ENCODE measurements around the gene HSCB. TPM values are rescaled to one million over a fixed set of nuclear protein-coding genes. Genes with fewer than 3 reads are reported as not detected.

HSCB gene
- total and polyA plus RNA-seq, 4 donors = 12.2 to 22.1 (median 15.1) TPM

DNA sequence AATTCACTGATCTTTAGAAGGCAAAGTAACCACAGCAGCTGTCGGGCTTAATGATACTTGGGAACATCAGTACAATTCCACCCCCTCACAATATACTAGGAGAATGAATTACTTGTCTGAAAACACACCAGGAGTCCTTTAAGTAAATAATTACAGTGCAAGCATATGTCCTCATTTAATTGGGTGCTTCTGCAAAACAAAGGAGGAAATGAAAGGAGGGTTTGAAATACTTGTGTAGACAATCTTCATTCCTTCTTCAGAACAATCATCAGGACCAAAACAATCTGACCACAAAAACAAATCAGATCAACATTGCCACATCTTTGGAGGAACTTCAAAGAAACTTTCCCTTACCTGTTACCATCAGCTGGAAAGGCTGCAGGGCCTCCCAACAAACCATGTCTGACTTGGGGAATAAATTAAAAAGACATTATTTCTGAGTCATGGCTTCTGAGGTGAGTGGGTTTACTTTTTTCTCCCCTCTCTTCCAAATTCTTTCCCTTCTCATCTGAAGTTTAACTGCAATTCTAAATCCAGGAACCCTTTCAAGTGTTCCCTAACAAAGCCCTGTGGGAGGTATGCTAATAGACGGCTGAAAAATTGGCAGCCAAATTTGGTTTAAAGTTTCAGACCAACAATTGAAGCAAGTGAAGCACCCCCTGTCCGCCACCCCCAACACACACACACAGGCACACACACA lies 18.2 kb downstream of the HSCB start:
- no peak for TF ChIP-seq ZBTB33 (IDR thresholded peaks at IDR 0.05)
- TF ChIP-seq, protein P1, sequence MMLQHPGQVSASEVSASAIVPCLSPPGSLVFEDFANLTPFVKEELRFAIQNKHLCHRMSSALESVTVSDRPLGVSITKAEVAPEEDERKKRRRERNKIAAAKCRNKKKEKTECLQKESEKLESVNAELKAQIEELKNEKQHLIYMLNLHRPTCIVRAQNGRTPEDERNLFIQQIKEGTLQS (IDR thresholded peaks at IDR 0.05) = no peak
- TF ChIP-seq NR2F2 (IDR thresholded peaks at IDR 0.05) = no peak
- TF ChIP-seq HNF4A (conservative IDR thresholded peaks at IDR 0.05) = no peak
- no peak for TF ChIP-seq GABPA (IDR thresholded peaks at IDR 0.05 in 1 of 2, conservative IDR thresholded peaks at IDR 0.05 in 1 of 2)
- no peak for TF ChIP-seq FOXA1 (IDR thresholded peaks at IDR 0.05)
- no peak for TF ChIP-seq MAX (IDR thresholded peaks at IDR 0.05)
- no peak for TF ChIP-seq YY1 (IDR thresholded peaks at IDR 0.05)
- no peak for TF ChIP-seq HNF4G (IDR thresholded peaks at IDR 0.05)
- TF ChIP-seq JUND (IDR thresholded peaks at IDR 0.05) = no peak
- no peak for TF ChIP-seq RXRA (IDR thresholded peaks at IDR 0.05)
- no peak for TF ChIP-seq RAD21 (IDR thresholded peaks at IDR 0.05)
- no peak for TF ChIP-seq REST (IDR thresholded peaks at IDR 0.05)
- no peak for TF ChIP-seq FOXA2 (IDR thresholded peaks at IDR 0.05)
- TF ChIP-seq TAF1 (conservative IDR thresholded peaks at IDR 0.05) = no peak
- no peaks in the 10 kb centered on the region for H3K36me3 ChIP-seq (ENCODE audit: control insufficient read depth in 4 of 4, insufficient read depth in 3 of 4, low read depth in 1 of 4, low read length in 3 of 4)
- DNase-seq (ENCODE audit: low spot score) = no peak
- no peaks in the 10 kb centered on the region for H3K9me3 ChIP-seq (ENCODE audit: control insufficient read depth in 4 of 4, low read length in 3 of 4)
- no peak overlapping the region for H3K9ac ChIP-seq (ENCODE audit: low read depth in 1 of 2, low read length in 2 of 2)
- no peaks in the 10 kb centered on the region for H3K4me1 ChIP-seq (ENCODE audit: control insufficient read depth in 4 of 4, insufficient read depth in 4 of 4, low read length in 3 of 4)
- H3K27me3 ChIP-seq (ENCODE audit: control insufficient read depth in 4 of 4, insufficient read depth in 4 of 4, low read length in 3 of 4) = no peaks in the 10 kb centered on the region
- H3K27ac ChIP-seq (ENCODE audit: low read depth in 1 of 2, low read length in 2 of 2) = no peak overlapping the region
- H3K4me3 ChIP-seq (ENCODE audit: low read depth in 1 of 3, low read length in 3 of 3) = no peak overlapping the region
- 87% methylated on average over 3 of the region's 3 CpGs for WGBS

- H3K9me3 ChIP-seq (ENCODE audit: control insufficient read depth in 4 of 4, low read length in 3 of 4) = no peaks in the 10 kb centered on the region
- no peaks in the 10 kb centered on the region for H3K4me1 ChIP-seq (ENCODE audit: control insufficient read depth in 4 of 4, insufficient read depth in 4 of 4, low read length in 3 of 4)
- no peak overlapping the region for H3K4me3 ChIP-seq (ENCODE audit: low read depth in 1 of 3, low read length in 3 of 3)
- H3K9ac ChIP-seq (ENCODE audit: low read depth in 1 of 2, low read length in 2 of 2) = no peak overlapping the region
- no peak overlapping the region for H3K27ac ChIP-seq (ENCODE audit: low read depth in 1 of 2, low read length in 2 of 2)
- TF ChIP-seq EGR1 (IDR thresholded peaks at IDR 0.05; ENCODE audit: low read depth in 2 of 2) (no peak), FOXA1 (IDR thresholded peaks at IDR 0.05) (no peak), YY1 (IDR thresholded peaks at IDR 0.05) (no peak), JUND (IDR thresholded peaks at IDR 0.05) (no peak), MAX (IDR thresholded peaks at IDR 0.05) (no peak), SP1 (IDR thresholded peaks at IDR 0.05) (no peak), HNF4A (conservative IDR thresholded peaks at IDR 0.05) (no peak), RXRA (IDR thresholded peaks at IDR 0.05) (no peak), REST (IDR thresholded peaks at IDR 0.05) (no peak), NR2F2 (IDR thresholded peaks at IDR 0.05) (no peak), RAD21 (IDR thresholded peaks at IDR 0.05) (no peak)
- TF ChIP-seq, protein P1 (IDR thresholded peaks at IDR 0.05) = no peak
- TF ChIP-seq, protein P2, sequence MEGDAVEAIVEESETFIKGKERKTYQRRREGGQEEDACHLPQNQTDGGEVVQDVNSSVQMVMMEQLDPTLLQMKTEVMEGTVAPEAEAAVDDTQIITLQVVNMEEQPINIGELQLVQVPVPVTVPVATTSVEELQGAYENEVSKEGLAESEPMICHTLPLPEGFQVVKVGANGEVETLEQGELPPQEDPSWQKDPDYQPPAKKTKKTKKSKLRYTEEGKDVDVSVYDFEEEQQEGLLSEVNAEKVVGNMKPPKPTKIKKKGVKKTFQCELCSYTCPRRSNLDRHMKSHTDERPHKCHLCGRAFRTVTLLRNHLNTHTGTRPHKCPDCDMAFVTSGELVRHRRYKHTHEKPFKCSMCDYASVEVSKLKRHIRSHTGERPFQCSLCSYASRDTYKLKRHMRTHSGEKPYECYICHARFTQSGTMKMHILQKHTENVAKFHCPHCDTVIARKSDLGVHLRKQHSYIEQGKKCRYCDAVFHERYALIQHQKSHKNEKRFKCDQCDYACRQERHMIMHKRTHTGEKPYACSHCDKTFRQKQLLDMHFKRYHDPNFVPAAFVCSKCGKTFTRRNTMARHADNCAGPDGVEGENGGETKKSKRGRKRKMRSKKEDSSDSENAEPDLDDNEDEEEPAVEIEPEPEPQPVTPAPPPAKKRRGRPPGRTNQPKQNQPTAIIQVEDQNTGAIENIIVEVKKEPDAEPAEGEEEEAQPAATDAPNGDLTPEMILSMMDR (IDR thresholded peaks at IDR 0.05; ENCODE audit: low read depth, low read length, missing input control) = no peak
- H3K36me3 ChIP-seq (ENCODE audit: control insufficient read depth in 4 of 4, insufficient read depth in 3 of 4, low read depth in 1 of 4, low read length in 3 of 4) = no peaks in the 10 kb centered on the region
- no peaks in the 10 kb centered on the region for H3K27me3 ChIP-seq (ENCODE audit: control insufficient read depth in 4 of 4, insufficient read depth in 4 of 4, low read length in 3 of 4)
- DNase-seq (ENCODE audit: low spot score) = no peak
- 96% methylated on average over 10 of the region's 10 CpGs for WGBS
These were observed 19.6 kb downstream of the HSCB start for GRCh38 chr22:28761449-28761755.
